Liver (tissue), 9 donors: Measurements from ENCODE around the gene LPAR3. TPM values are rescaled to one million over a fixed set of nuclear protein-coding genes. Genes with fewer than 3 reads are reported as not detected.

Experiments
- DNase-seq: peaks from one replicate; pipeline ENCODE4 v3.0.0-alpha.2; 2017; ENCODE audit warnings: low spot score
- H3K27ac ChIP-seq, 2 donors: one replicate each; pipeline ENCODE4 v1.7.0; 2013; ENCODE audit warnings: inconsistent platforms in 2 of 2, low read length in 2 of 2, control low read depth in 1 of 2, low read depth in 1 of 2, mild to moderate bottlenecking in 1 of 2
- H3K27me3 ChIP-seq, 4 donors: one replicate each; pipeline versions ENCODE4 v1.6.1 to v1.7.0; 2013; ENCODE audit warnings: low read length in 3 of 4, inconsistent platforms in 1 of 4, mild to moderate bottlenecking in 1 of 4, moderate library complexity in 1 of 4; ENCODE audit not compliant: control insufficient read depth in 4 of 4, insufficient read depth in 4 of 4
- H3K36me3 ChIP-seq, 4 donors: one replicate each; pipeline versions ENCODE4 v1.6.1 to v1.7.0; 2013; ENCODE audit warnings: low read length in 3 of 4, mild to moderate bottlenecking in 3 of 4, low read depth in 1 of 4, moderate library complexity in 1 of 4; ENCODE audit not compliant: control insufficient read depth in 4 of 4, insufficient read depth in 3 of 4
- H3K4me1 ChIP-seq, 4 donors: one replicate each; pipeline versions ENCODE4 v1.6.1 to v1.7.0; 2013; ENCODE audit warnings: low read length in 3 of 4, mild to moderate bottlenecking in 3 of 4, moderate library complexity in 1 of 4; ENCODE audit not compliant: control insufficient read depth in 4 of 4, insufficient read depth in 4 of 4
- H3K4me3 ChIP-seq, 3 donors: one replicate each; pipeline versions ENCODE4 v1.6.1 to v1.7.0; 2013; ENCODE audit warnings: low read length in 3 of 3, control low read depth in 1 of 3, low read depth in 1 of 3, mild to moderate bottlenecking in 1 of 3
- H3K9ac ChIP-seq, 2 donors: one replicate each; pipeline ENCODE4 v1.7.0; 2013; ENCODE audit warnings: low read length in 2 of 2, mild to moderate bottlenecking in 2 of 2, moderate library complexity in 2 of 2, control low read depth in 1 of 2, low read depth in 1 of 2
- H3K9me3 ChIP-seq, 4 donors: one replicate each; pipeline versions ENCODE4 v1.6.1 to v1.7.0; 2013; ENCODE audit warnings: low read length in 3 of 4; ENCODE audit not compliant: control insufficient read depth in 4 of 4
- EGR1 ChIP-seq, 2 donors: IDR thresholded peaks; 2 replicates each; pipeline ENCODE4 v1.6.1; 2016 to 2018; ENCODE audit warnings: antibody characterized with exemption in 2 of 2, low read depth in 2 of 2
- FOXA1 ChIP-seq: IDR thresholded peaks from 2 replicates; pipeline ENCODE4 v1.6.1; 2016; ENCODE audit warnings: antibody characterized with exemption
- GABPA ChIP-seq, 2 donors: IDR thresholded peaks in 1 of 2; conservative IDR thresholded peaks in 1 of 2; 2 replicates each; pipeline ENCODE4 v1.6.1; 2016; ENCODE audit warnings: antibody characterized with exemption in 2 of 2, mild to moderate bottlenecking in 1 of 2, moderate library complexity in 1 of 2
- HNF4A ChIP-seq, 2 donors: conservative IDR thresholded peaks; 2 replicates each; pipeline ENCODE4 v1.6.1; 2016; ENCODE audit warnings: antibody characterized with exemption in 2 of 2, mild to moderate bottlenecking in 2 of 2
- HNF4G ChIP-seq: IDR thresholded peaks from 2 replicates; pipeline ENCODE4 v1.6.1; 2016; ENCODE audit warnings: antibody characterized with exemption
- JUND ChIP-seq, 2 donors: IDR thresholded peaks; 2 replicates each; pipeline ENCODE4 v1.6.1; 2016; ENCODE audit warnings: antibody characterized with exemption in 2 of 2
- RAD21 ChIP-seq, 2 donors: IDR thresholded peaks; 2 replicates each; pipeline ENCODE4 v1.6.1; 2016; ENCODE audit warnings: antibody characterized with exemption in 2 of 2, mild to moderate bottlenecking in 2 of 2
- RXRA ChIP-seq, 2 donors: IDR thresholded peaks; 2 replicates each; pipeline ENCODE4 v1.6.1; 2017 to 2018; ENCODE audit warnings: antibody characterized with exemption in 2 of 2, mild to moderate bottlenecking in 1 of 2
- SP1 ChIP-seq: IDR thresholded peaks from 2 replicates; pipeline ENCODE4 v1.6.1; 2018; ENCODE audit warnings: antibody characterized with exemption, mild to moderate bottlenecking
- YY1 ChIP-seq: IDR thresholded peaks from 2 replicates; pipeline ENCODE4 v1.6.1; 2016; ENCODE audit warnings: antibody characterized with exemption, mild to moderate bottlenecking
- WGBS: extraction: QIAGEN DNeasy Blood & Tissue Kit; methylation state at CpG from one replicate; pipeline ENCODE4 v1.1.7; 2013; 5-methylcytosine and 5-hydroxymethylcytosine counted together
- polyA plus RNA-seq, 2 donors: library from polyadenylated mRNA; stranded (reverse) in 1 of 2; unstranded in 1 of 2; fragments of 200-250 nt in 1 of 2; fragments of >200 nt in 1 of 2; fragmentation: Nextera tagmentation in 1 of 2; extraction: Ambion mirVana in 1 of 2; gene quantifications; one replicate each; pipeline versions ENCODE4 v1.2.1 to v1.2.3, GENCODE V29; 2013 to 2015
- total RNA-seq, 2 donors: library from RNA; depleted of rRNA; stranded (reverse); fragments of >200 nt; gene quantifications; one replicate each; pipeline ENCODE4 v1.2.3, GENCODE V29; 2014
- TF ChIP-seq, protein P1 (sequence below): IDR thresholded peaks from 2 replicates; pipeline ENCODE4 v1.6.1; 2016; ENCODE audit warnings: antibody characterized with exemption
- TF ChIP-seq, protein P2 (sequence below): IDR thresholded peaks from 2 replicates; pipeline ENCODE4 v1.6.1; 2016; ENCODE audit warnings: antibody characterized with exemption
- TF ChIP-seq, protein P3 (sequence below): fragments of 150-350 bp; IDR thresholded peaks from 2 replicates; pipeline ENCODE4 v1.5.1; 2017; ENCODE audit warnings: improper control_type of control experiment, low read depth, low read length; ENCODE audit not compliant: missing input control
- TF ChIP-seq, protein P4 (sequence below): IDR thresholded peaks from 2 replicates; pipeline ENCODE4 v1.6.1; 2016; ENCODE audit warnings: antibody characterized with exemption, mild to moderate bottlenecking
- donor health status: healthy.
- donor health status: healthy.
- donor health status: healthy.
- donor health status: healthy.
- donor health status: healthy.

Gene LPAR3
- total and polyA plus RNA-seq, 4 donors, result 0.56 TPM; not detected in 3

GRCh38 chr1:84930831-84931230 lies 37.8 kb upstream of the LPAR3 start:
- H3K4me1 ChIP-seq, result no peaks in the 10 kb centered on the region
- H3K9me3 ChIP-seq, result no peaks in the 10 kb centered on the region
- no peak for DNase-seq
- no peak overlapping the region for H3K4me3 ChIP-seq
- H3K9ac ChIP-seq, result no peak overlapping the region
- WGBS, result 86% methylated on average over 2 of the region's 2 CpGs
- H3K27ac ChIP-seq, result no peak overlapping the region
- H3K27me3 ChIP-seq, result no peaks in the 10 kb centered on the region
- no peaks in the 10 kb centered on the region for H3K36me3 ChIP-seq
- TF ChIP-seq EGR1 (IDR thresholded peaks at IDR 0.05; ENCODE audit: low read depth in 2 of 2), result no peak
- TF ChIP-seq, protein P1, sequence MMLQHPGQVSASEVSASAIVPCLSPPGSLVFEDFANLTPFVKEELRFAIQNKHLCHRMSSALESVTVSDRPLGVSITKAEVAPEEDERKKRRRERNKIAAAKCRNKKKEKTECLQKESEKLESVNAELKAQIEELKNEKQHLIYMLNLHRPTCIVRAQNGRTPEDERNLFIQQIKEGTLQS, result no peak
- TF ChIP-seq, protein P2, sequence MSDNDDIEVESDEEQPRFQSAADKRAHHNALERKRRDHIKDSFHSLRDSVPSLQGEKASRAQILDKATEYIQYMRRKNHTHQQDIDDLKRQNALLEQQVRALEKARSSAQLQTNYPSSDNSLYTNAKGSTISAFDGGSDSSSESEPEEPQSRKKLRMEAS, result no peak
- TF ChIP-seq SP1, result no peak
- TF ChIP-seq FOXA1, result no peak
- TF ChIP-seq, protein P3, sequence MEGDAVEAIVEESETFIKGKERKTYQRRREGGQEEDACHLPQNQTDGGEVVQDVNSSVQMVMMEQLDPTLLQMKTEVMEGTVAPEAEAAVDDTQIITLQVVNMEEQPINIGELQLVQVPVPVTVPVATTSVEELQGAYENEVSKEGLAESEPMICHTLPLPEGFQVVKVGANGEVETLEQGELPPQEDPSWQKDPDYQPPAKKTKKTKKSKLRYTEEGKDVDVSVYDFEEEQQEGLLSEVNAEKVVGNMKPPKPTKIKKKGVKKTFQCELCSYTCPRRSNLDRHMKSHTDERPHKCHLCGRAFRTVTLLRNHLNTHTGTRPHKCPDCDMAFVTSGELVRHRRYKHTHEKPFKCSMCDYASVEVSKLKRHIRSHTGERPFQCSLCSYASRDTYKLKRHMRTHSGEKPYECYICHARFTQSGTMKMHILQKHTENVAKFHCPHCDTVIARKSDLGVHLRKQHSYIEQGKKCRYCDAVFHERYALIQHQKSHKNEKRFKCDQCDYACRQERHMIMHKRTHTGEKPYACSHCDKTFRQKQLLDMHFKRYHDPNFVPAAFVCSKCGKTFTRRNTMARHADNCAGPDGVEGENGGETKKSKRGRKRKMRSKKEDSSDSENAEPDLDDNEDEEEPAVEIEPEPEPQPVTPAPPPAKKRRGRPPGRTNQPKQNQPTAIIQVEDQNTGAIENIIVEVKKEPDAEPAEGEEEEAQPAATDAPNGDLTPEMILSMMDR, result no peak

GRCh38 chr1:84930329-84930728 lies 37.3 kb upstream of the LPAR3 start:
- TF ChIP-seq EGR1 (IDR thresholded peaks at IDR 0.05; ENCODE audit: low read depth in 2 of 2) (no peak), JUND (IDR thresholded peaks at IDR 0.05) (no peak), HNF4A (conservative IDR thresholded peaks at IDR 0.05) (no peak), HNF4G (no peak), RXRA (IDR thresholded peaks at IDR 0.05) (no peak), SP1 (no peak), FOXA1 (no peak), YY1 (no peak), RAD21 (IDR thresholded peaks at IDR 0.05) (no peak), GABPA (IDR thresholded peaks at IDR 0.05 in 1 of 2, conservative IDR thresholded peaks at IDR 0.05 in 1 of 2) (no peak)
- TF ChIP-seq, protein P4, sequence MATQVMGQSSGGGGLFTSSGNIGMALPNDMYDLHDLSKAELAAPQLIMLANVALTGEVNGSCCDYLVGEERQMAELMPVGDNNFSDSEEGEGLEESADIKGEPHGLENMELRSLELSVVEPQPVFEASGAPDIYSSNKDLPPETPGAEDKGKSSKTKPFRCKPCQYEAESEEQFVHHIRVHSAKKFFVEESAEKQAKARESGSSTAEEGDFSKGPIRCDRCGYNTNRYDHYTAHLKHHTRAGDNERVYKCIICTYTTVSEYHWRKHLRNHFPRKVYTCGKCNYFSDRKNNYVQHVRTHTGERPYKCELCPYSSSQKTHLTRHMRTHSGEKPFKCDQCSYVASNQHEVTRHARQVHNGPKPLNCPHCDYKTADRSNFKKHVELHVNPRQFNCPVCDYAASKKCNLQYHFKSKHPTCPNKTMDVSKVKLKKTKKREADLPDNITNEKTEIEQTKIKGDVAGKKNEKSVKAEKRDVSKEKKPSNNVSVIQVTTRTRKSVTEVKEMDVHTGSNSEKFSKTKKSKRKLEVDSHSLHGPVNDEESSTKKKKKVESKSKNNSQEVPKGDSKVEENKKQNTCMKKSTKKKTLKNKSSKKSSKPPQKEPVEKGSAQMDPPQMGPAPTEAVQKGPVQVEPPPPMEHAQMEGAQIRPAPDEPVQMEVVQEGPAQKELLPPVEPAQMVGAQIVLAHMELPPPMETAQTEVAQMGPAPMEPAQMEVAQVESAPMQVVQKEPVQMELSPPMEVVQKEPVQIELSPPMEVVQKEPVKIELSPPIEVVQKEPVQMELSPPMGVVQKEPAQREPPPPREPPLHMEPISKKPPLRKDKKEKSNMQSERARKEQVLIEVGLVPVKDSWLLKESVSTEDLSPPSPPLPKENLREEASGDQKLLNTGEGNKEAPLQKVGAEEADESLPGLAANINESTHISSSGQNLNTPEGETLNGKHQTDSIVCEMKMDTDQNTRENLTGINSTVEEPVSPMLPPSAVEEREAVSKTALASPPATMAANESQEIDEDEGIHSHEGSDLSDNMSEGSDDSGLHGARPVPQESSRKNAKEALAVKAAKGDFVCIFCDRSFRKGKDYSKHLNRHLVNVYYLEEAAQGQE, result no peak
- TF ChIP-seq, protein P2, result no peak
- Histone ChIP-seq H3K27ac (no peak overlapping the region), H3K27me3 (no peaks in the 10 kb centered on the region), H3K36me3 (no peaks in the 10 kb centered on the region), H3K9ac (no peak overlapping the region), H3K4me1 (no peaks in the 10 kb centered on the region), H3K4me3 (no peak overlapping the region), H3K9me3 (no peaks in the 10 kb centered on the region)
- no peak for DNase-seq
- 90% methylated on average over 4 of the region's 4 CpGs for WGBS
